Gastrocnemius medialis (tissue), 4 donors: ENCODE results near the gene CLK1. TPM values are rescaled to one million over a fixed set of nuclear protein-coding genes. Genes with fewer than 3 reads are reported as not detected.

Experiments
- ATAC-seq, 2 donors: fragments of 150-250 bp; one replicate each; pipeline ENCODE4 v1.9.1; 2016
- DNase-seq, 2 donors: peaks; one replicate each; pipeline ENCODE4 v3.0.0-alpha.2; 2019
- H3K27ac ChIP-seq, 4 donors: fragments of 200-600 bp; sonication (generic); 1 replicate in 1 of 4; 2 replicates in 3 of 4; pipeline ENCODE4 v1.5.1; 2016 to 2018; ENCODE audit warnings: mild to moderate bottlenecking in 2 of 4, moderate library complexity in 1 of 4
- H3K27me3 ChIP-seq, 3 donors: fragments of 200-600 bp; sonication (generic) in 2 of 3; 1 replicate in 1 of 3; 2 replicates in 2 of 3; pipeline versions ENCODE4 v1.5.1 to v1.6.0; 2016 to 2019; ENCODE audit warnings: mild to moderate bottlenecking in 1 of 3, moderate library complexity in 1 of 3
- H3K36me3 ChIP-seq, 2 donors: fragments of 200-600 bp; sonication (generic) in 1 of 2; one replicate each; pipeline ENCODE4 v1.5.1; 2017 to 2018
- H3K4me1 ChIP-seq, 2 donors: fragments of 200-600 bp; sonication (generic) in 1 of 2; one replicate each; pipeline ENCODE4 v1.5.1; 2016 to 2017; ENCODE audit warnings: mild to moderate bottlenecking in 2 of 2
- H3K4me3 ChIP-seq, 4 donors: fragments of 200-600 bp; sonication (generic) in 3 of 4; 1 replicate in 1 of 4; 2 replicates in 3 of 4; pipeline ENCODE4 v1.5.1; 2016 to 2019; ENCODE audit warnings: mild to moderate bottlenecking in 2 of 4
- H3K9me3 ChIP-seq, 3 donors: fragments of 200-600 bp; sonication (generic) in 2 of 3; 1 replicate in 1 of 3; 2 replicates in 2 of 3; pipeline ENCODE4 v1.5.1; 2016 to 2019
- POLR2A ChIP-seq, 2 donors: fragments of 450-650 bp; IDR thresholded peaks; one replicate each; pipeline ENCODE4 v1.6.1; 2017; ENCODE audit warnings: antibody characterized with exemption in 2 of 2, mild to moderate bottlenecking in 2 of 2, moderate library complexity in 2 of 2
- in situ Hi-C, 4 donors: fragments of 200-750 bp; cut with MboI; loops; one replicate each; pipeline versions ENCODE4 v1.15.0 to v1.8.0; 2017; ENCODE audit warnings: low sequenced_read_pairs in 4 of 4
- intact Hi-C: fragments of 100-400 bp; cut with DNase I; formaldehyde crosslinking; loops from one replicate; pipeline ENCODE4 v1.15.1; 2023; ENCODE audit warnings: low total_unique reads
- total RNA-seq, 4 donors: library from RNA; depleted of rRNA; stranded (reverse); fragments of >200 nt; gene quantifications; one replicate each; pipeline versions ENCODE4 v1.1.0 to v1.2.3, GENCODE V29; 2016
- TF ChIP-seq, protein P1 (sequence below), 5 experiments: fragments of 450-650 bp in 3 of 5; fragments of 200-600 bp in 2 of 5; sonication (generic) in 2 of 5; IDR thresholded peaks in 4 of 5; conservative IDR thresholded peaks in 1 of 5; 1 replicate in 4 of 5; 2 replicates in 1 of 5; pipeline ENCODE4 v1.5.1; 2016 to 2019; ENCODE audit warnings: antibody characterized with exemption in 5 of 5, mild to moderate bottlenecking in 3 of 5, moderate library complexity in 3 of 5

Gene CLK1
- total RNA-seq, 4 donors from 2014 or later: 61.6 to 104 (median 85.3) TPM

DNA sequence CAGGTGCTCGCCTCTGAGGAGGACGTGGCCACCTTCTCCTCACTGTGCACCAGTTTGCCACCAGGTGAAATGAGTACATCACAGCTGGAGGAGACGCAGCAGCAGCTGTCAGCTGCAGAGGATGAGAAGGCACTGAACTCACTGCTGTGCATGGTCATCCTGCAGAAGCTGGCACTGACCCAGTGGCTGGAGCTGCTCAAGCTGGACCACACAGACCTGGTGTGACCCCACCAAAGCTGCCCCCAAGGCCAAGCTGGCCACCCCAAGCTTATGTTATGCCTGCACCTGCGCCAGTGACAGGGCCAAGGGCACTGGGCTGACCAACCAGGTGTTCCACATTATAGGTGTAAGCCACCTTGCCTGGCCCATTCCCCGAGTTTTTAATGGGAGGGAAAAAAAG is 19.3 kb downstream of the CLK1 start:
- Histone ChIP-seq H3K27me3 (no peaks in the 10 kb centered on the region), H3K9me3 (no peaks in the 10 kb centered on the region), H3K36me3 (no peaks in the 10 kb centered on the region), H3K4me1 (no peaks in the 10 kb centered on the region), H3K4me3 (no peak overlapping the region), H3K27ac (no peak overlapping the region)
- intact Hi-C loops: no loop called here
- in situ Hi-C loops: no loop called here
- no peak for TF ChIP-seq POLR2A (IDR thresholded peaks at IDR 0.05)
- TF ChIP-seq, protein P1, sequence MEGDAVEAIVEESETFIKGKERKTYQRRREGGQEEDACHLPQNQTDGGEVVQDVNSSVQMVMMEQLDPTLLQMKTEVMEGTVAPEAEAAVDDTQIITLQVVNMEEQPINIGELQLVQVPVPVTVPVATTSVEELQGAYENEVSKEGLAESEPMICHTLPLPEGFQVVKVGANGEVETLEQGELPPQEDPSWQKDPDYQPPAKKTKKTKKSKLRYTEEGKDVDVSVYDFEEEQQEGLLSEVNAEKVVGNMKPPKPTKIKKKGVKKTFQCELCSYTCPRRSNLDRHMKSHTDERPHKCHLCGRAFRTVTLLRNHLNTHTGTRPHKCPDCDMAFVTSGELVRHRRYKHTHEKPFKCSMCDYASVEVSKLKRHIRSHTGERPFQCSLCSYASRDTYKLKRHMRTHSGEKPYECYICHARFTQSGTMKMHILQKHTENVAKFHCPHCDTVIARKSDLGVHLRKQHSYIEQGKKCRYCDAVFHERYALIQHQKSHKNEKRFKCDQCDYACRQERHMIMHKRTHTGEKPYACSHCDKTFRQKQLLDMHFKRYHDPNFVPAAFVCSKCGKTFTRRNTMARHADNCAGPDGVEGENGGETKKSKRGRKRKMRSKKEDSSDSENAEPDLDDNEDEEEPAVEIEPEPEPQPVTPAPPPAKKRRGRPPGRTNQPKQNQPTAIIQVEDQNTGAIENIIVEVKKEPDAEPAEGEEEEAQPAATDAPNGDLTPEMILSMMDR (IDR thresholded peaks at IDR 0.05 in 4 of 5, conservative IDR thresholded peaks at IDR 0.05 in 1 of 5): no peak
- ATAC-seq (no peak), DNase-seq (no peak)

DNA sequence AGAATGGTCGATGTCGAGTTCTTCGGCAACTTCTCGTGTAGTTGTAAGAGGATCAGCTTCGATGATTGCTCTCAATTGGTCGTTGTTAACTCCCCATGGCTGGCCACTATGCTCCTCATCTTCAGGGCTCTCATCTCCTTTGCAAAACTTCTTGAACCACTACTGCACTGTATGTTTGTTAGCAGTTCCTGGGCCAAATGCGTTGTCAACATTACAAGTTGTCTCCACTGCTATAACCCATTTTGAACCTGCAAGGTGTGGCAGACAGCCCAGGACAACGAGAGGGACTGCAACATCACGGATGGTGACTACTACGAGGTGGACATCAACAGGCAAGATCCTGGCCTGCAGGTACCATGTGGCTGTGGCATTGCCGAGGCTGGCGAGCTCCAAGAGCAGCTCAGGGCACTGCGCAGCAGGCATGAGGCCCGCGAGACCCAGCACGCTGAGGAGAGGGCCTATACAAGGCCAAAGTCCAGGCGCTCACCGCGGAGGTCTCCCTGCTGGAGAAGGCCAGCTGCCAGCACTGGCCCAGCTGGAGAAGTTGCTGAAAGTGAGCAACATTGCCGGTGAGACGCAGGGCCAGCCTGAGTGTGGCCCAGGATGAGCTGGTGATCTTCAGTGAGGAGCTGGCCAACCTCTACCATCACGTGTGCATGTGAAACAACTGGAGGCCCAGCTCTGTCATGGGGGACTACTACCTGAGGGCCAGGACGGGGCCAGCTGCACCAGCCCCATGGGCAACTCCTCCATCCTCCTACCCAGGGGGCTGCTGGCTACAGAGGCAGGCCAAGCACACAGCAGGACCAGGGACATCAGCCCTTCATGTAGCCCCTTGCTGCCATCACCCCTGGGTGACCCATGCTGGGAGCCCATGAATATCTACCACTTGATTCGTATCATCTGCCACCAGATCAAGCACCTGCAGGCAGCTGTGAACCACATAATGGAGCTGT is 20.2 kb downstream of the CLK1 start:
- no peak overlapping the region for H3K27ac ChIP-seq
- H3K27me3 ChIP-seq: no peaks in the 10 kb centered on the region
- intact Hi-C loops (no loop called here), in situ Hi-C loops (no loop called here)
- H3K4me3 ChIP-seq: no peak overlapping the region
- H3K36me3 ChIP-seq: no peaks in the 10 kb centered on the region
- no peak for DNase-seq
- no peak for ATAC-seq
- no peak for TF ChIP-seq POLR2A (IDR thresholded peaks at IDR 0.05)
- TF ChIP-seq, protein P1 (IDR thresholded peaks at IDR 0.05 in 4 of 5, conservative IDR thresholded peaks at IDR 0.05 in 1 of 5): no peak
- H3K4me1 ChIP-seq: no peaks in the 10 kb centered on the region
- H3K9me3 ChIP-seq: no peaks in the 10 kb centered on the region

DNA sequence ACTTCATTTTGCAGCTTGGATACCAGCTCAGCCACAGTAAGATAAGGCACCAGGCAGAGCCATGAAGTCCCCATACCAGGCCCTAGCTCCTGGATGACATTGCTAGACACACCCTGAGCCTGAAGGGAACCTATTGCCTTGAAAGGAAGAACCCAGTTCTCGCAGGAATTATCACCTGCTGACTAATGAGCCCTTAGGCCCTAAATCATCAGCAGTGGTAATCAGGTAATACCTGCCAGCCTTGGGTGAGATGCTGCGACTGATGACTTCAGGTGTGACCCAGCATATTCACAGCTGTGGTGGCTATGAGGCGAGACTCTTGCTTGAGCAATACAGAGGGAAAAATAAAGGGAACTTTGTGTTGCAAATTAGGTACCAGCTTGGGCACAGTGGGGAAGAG is 24.9 kb downstream of the CLK1 start:
- no peak for ATAC-seq
- TF ChIP-seq, protein P1 (IDR thresholded peaks at IDR 0.05 in 4 of 5, conservative IDR thresholded peaks at IDR 0.05 in 1 of 5): no peak
- TF ChIP-seq POLR2A (IDR thresholded peaks at IDR 0.05): no peak
- Histone ChIP-seq H3K27me3 (no peaks in the 10 kb centered on the region), H3K36me3 (no peaks in the 10 kb centered on the region), H3K4me3 (no peak overlapping the region), H3K4me1 (no peaks in the 10 kb centered on the region), H3K27ac (no peak overlapping the region), H3K9me3 (no peaks in the 10 kb centered on the region)
- in situ Hi-C loops (no loop called here), intact Hi-C loops (no loop called here)
- DNase-seq: no peak

DNA sequence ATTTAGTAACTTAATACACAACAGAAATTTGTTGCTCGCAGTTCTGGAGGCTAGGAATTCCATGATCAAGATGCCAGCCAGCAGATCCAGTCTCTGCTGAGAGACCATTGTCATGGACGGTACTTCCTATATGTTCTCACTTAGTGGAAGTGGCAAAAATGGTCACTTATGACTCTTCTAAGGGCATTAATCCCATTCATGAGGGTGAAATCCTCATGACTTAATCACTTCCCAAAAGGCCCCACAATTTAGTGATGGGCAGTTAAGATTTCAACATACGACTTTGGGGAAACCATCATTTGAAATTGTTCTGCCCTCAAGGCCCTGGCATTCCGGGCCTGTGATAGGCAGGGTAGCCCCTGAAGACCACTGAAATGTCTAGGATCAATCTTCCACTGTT is 29.8 kb downstream of the CLK1 start:
- Histone ChIP-seq H3K4me3 (no peak overlapping the region), H3K27me3 (no peaks in the 10 kb centered on the region), H3K36me3 (no peaks in the 10 kb centered on the region), H3K27ac (no peak overlapping the region), H3K9me3 (no peaks in the 10 kb centered on the region), H3K4me1 (no peaks in the 10 kb centered on the region)
- in situ Hi-C loops: no loop called here
- ATAC-seq (no peak), DNase-seq (no peak)
- TF ChIP-seq, protein P1 (IDR thresholded peaks at IDR 0.05 in 4 of 5, conservative IDR thresholded peaks at IDR 0.05 in 1 of 5): no peak
- TF ChIP-seq POLR2A (IDR thresholded peaks at IDR 0.05): no peak
- intact Hi-C loops: no loop called here
